Measurements from ENCODE around the gene ARRDC5.
"Not testable (repeated sequence)": the region's sequence is repeated elsewhere in the genome, so short reads cannot be mapped to it uniquely, and the experiment has no call there.

The ARRDC5 gene

DNA sequence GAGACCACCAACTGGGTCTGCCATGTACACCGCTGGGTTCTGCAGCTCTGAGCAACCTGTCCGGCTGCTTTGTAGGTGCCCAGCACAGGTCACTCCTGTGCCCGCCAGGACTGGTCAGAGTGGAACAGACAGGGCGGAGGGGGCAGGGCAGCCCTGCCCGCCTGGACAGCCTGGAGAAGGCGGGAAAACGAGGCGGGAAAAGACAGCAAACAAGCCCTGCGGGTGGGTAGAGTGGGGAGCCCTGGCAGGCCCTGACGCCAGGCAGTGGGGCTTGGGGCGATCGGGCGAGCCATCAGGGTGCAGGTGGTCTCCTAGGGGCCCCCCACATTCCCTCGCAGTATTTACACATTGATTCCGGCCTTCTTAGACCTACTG is 6.1 kb upstream of the ARRDC5 start:
- peak overlapping the region; percentile 55; the same call in 1 of the 2 replicates for H3K27ac ChIP-seq
- no peak for TF ChIP-seq CTCF (conservative IDR thresholded peaks at IDR 0.05)

DNA sequence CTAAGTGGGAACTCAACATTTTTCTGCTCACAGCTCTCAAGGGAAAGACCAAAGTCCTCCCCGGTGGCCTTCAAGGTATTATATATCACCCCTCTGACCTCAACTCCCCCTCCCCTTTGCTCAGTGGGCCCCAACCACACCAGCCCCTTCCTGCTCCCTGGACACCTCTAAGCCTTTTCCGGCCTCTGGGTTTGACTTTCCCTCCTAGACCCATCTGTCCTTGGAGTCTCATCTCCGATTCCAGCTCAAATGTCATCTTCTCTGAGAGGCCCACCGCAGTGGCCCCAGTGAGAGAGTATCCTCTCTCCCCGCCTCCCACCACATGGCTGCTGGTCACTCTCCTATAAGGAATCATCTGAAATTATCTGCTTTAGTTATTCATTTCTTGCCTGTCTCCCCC is 5.7 kb upstream of the ARRDC5 start:
- no peak for TF ChIP-seq CTCF (conservative IDR thresholded peaks at IDR 0.05)
- no peak overlapping the region for H3K27ac ChIP-seq

GRCh38 chr19:4906963-4907362 is 4.3 kb upstream of the ARRDC5 start:
- TF ChIP-seq CTCF (conservative IDR thresholded peaks at IDR 0.05) = no peak
- no peak overlapping the region for H3K27ac ChIP-seq

DNA sequence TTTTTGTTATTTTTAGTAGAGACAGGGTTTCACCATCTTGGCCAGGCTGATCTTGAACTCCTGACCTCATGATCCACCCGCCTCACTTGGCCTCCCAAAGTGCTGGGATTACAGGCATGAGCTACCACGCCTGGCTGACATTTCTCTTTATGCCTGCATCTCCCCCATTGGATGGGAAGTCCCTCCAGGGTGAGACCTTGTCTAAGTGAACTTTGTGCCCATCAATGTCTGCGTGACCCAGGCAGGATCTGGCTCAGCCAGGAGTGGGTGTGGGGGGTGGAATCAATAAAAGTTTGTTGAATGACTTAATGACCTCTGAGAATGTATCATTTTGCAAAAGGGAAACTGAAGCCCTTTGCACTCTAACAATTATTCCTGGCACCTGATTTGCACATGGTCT is 1.8 kb upstream of the ARRDC5 start:
- H3K27ac ChIP-seq = no peak overlapping the region
- no peak for TF ChIP-seq CTCF (conservative IDR thresholded peaks at IDR 0.05)

- not testable (repeated sequence) for H3K27ac ChIP-seq
Observed at GRCh38 chr19:4900879-4901278, 1.8 kb downstream of the ARRDC5 start.

- no peak overlapping the region for H3K27ac ChIP-seq
- no peak for TF ChIP-seq CTCF (conservative IDR thresholded peaks at IDR 0.05)
Observed at GRCh38 chr19:4897146-4897545, 5.5 kb downstream of the ARRDC5 start.

DNA sequence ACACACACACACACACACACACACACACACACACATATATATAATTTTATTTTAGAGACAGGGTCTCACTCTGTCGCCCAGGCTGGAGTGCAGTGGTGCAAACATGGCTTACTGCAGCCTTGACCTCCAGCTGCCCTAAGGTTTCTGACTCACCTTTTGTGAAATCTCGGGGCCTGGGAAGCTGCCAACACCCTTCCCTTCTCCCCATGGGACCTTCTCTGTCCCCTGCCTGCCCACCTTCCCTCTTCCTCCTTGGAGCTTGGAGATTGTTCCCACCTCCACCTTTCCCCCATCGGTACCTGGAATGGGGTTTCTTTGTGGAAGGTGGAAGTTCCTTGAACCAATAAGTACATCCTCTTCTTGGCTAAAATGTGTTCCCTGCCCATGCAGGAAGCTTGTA is 6.3 kb downstream of the ARRDC5 start:
- no peak overlapping the region for H3K27ac ChIP-seq
- no peak for TF ChIP-seq CTCF (conservative IDR thresholded peaks at IDR 0.05)

GRCh38 chr19:4892962-4893361 is 9.7 kb downstream of the ARRDC5 start:
- H3K27ac ChIP-seq = not testable (repeated sequence)

GRCh38 chr19:4891066-4891465 is 11.6 kb downstream of the ARRDC5 start:
- no peak overlapping the region for H3K27ac ChIP-seq
- no peak for TF ChIP-seq CTCF (conservative IDR thresholded peaks at IDR 0.05)
